COLO829 (cell line): ENCODE data around the gene MED8.

Source experiments
- DNase-seq: peaks from one replicate; pipeline ENCODE4 v3.0.0; 2012; ENCODE audit warnings: low spot score

Gene MED8

GRCh38 chr1:43358746-43359693, 30.6 kb downstream of the MED8 start, which contains the start of gene CDC20:
CDC20 (plus strand) TSS chr1:43358981; CDS start chr1:43359216, 235 bp downstream.
- DNase-seq: peak; percentile 91

GRCh38 chr1:43358121-43358745, 31.4 kb downstream of the MED8 start:
- DNase-seq: peak; percentile 61

GRCh38 chr1:43357251-43357650, 32.3 kb downstream of the MED8 start:
- no peak for DNase-seq

GRCh38 chr1:43354936-43355335, 34.7 kb downstream of the MED8 start:
- no peak for DNase-seq

- no peak for DNase-seq
Measured at GRCh38 chr1:43354471-43354870, 35.1 kb downstream of the MED8 start.

- no peak for DNase-seq
Measured at GRCh38 chr1:43352881-43353280, 36.7 kb downstream of the MED8 start.

GRCh38 chr1:43352351-43352705, 37.3 kb downstream of the MED8 start:
- DNase-seq: no peak

- DNase-seq: no peak
Measured at GRCh38 chr1:43351421-43352350, 37.9 kb downstream of the MED8 start.

- DNase-seq: no peak
Measured at GRCh38 chr1:43350976-43351375, 38.6 kb downstream of the MED8 start.

- peak; percentile 70 for DNase-seq
Measured at GRCh38 chr1:43349594-43350306, 39.9 kb downstream of the MED8 start.

GRCh38 chr1:43348809-43349593, 40.6 kb downstream of the MED8 start:
- DNase-seq: peak; percentile 68

GRCh38 chr1:43348343-43348808, 41.2 kb downstream of the MED8 start:
- no peak for DNase-seq

- no peak for DNase-seq
Measured at GRCh38 chr1:43346636-43347035, 43.0 kb downstream of the MED8 start.

GRCh38 chr1:43345120-43345519, 44.5 kb downstream of the MED8 start:
- no peak for DNase-seq

GRCh38 chr1:43344267-43344850, 45.2 kb downstream of the MED8 start:
- no peak for DNase-seq

GRCh38 chr1:43340559-43340958, 49.0 kb downstream of the MED8 start:
- DNase-seq: peak; percentile 21

GRCh38 chr1:43339584-43340232, 49.9 kb downstream of the MED8 start:
- DNase-seq: no peak

GRCh38 chr1:43338001-43338400, 51.6 kb downstream of the MED8 start:
- no peak for DNase-seq

- no peak for DNase-seq
Measured at GRCh38 chr1:43337588-43337987, 52.0 kb downstream of the MED8 start, which contains the start of gene MPL. MPL (plus strand) TSS chr1:43337818; CDS start chr1:43337849, 31 bp downstream.
